Mesodermal cell (in vitro differentiated cells): ENCODE results near the gene TMEM178B.

Source experiments
- H3K27ac ChIP-seq: 2 replicates; pipeline ENCODE4 v1.7.0; 2013; ENCODE audit warnings: mild to moderate bottlenecking, low read depth, low read length, moderate library complexity; ENCODE audit not compliant: severe bottlenecking
- H3K36me3 ChIP-seq: 2 replicates; pipeline ENCODE4 v1.7.1; 2013; ENCODE audit warnings: mild to moderate bottlenecking, low read length, moderate library complexity; ENCODE audit not compliant: control insufficient read depth, insufficient read depth
- H3K4me1 ChIP-seq: one replicate; pipeline ENCODE4 v1.7.1; 2013; ENCODE audit warnings: mild to moderate bottlenecking, low read length; ENCODE audit not compliant: insufficient read depth, control insufficient read depth, poor library complexity, severe bottlenecking
- H3K4me3 ChIP-seq: 2 replicates; pipeline ENCODE4 v1.7.0; 2013; ENCODE audit warnings: low read length, control low read depth, mild to moderate bottlenecking; ENCODE audit not compliant: insufficient read depth, poor library complexity, severe bottlenecking; ENCODE audit errors: extremely low read depth
- H3K9me3 ChIP-seq: 2 replicates; pipeline ENCODE4 v1.7.1; 2013; ENCODE audit warnings: mild to moderate bottlenecking, low read length, moderate library complexity; ENCODE audit not compliant: control insufficient read depth
- WGBS, 2 experiments: methylation state at CpG; one replicate each; pipeline ENCODE4 v1.1.5; 2013; ENCODE audit warnings: missing lambda C conversion rate in 2 of 2; ENCODE audit not compliant: insufficient coverage in 2 of 2; 5-methylcytosine and 5-hydroxymethylcytosine counted together

Gene TMEM178B

DNA sequence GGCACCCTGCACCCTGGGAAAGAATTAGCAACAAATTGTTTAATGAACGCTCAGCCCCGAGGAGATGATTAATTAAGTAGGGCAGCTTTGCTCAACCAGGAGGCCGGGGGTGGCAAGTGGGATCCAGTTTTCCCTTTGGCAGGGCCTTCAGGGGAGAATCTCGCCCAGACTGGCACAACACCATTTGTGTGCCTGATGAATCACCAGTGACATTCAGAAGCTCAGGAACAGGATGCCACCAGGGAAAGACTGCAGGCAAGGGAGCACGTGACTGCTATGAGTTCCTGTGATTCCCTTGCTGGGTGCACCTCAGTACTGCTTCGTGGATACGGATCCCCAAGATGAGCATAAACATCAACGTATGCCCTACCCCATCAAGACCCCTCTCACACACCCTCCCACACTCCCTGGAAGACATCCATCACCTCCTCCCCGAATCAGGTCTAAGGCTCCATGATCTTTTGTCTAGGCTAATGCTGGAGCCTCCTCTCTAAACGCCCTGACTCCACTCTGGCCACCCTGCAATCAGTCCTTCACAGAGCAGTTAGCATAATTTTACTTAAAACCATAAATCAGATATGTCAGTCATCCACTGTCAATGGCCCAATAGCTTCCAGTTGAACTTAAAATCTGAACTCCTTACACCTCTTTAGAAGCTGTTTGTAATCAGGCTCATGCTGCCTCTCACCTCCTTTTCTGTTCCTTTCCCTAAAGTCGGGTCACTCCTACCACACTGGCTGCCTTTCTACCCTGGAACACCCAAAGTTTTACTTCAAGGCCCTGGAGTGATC, 368.2 kb downstream of the TMEM178B start:
- Histone ChIP-seq H3K9me3 (no peaks in the 10 kb centered on the region), H3K4me3 (no peak overlapping the region), H3K4me1 (no peaks in the 10 kb centered on the region), H3K27ac (no peak overlapping the region), H3K36me3 (no peaks in the 10 kb centered on the region)
- 86 to 89% methylated on average over 11 of the region's 11 CpGs for WGBS, 2 experiments

DNA sequence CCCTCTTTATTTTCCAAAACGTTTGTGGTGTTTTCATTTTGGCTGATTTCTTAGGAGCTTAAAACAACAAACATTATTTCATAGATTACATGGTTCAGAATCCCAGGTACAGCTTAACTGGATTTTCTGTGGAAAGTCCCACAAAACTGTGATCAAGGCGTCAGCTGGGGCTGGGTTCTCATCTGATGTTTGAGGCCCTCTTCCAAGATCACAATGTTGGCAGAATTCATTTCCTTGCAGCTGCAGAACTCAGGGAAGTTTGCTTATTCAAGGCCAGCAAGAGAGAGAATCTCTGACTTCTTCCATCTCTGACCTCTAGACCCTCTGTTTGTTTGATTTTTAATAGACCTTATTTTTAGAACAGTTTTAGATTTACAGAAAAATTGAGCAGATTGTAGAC, 368.9 kb downstream of the TMEM178B start:
- Histone ChIP-seq H3K4me1 (no peaks in the 10 kb centered on the region), H3K4me3 (no peak overlapping the region), H3K27ac (no peak overlapping the region), H3K36me3 (no peaks in the 10 kb centered on the region), H3K9me3 (no peaks in the 10 kb centered on the region)
- 70 to 100% methylated on average over 1 to 2 of the region's 2 CpGs for WGBS, 2 experiments

DNA sequence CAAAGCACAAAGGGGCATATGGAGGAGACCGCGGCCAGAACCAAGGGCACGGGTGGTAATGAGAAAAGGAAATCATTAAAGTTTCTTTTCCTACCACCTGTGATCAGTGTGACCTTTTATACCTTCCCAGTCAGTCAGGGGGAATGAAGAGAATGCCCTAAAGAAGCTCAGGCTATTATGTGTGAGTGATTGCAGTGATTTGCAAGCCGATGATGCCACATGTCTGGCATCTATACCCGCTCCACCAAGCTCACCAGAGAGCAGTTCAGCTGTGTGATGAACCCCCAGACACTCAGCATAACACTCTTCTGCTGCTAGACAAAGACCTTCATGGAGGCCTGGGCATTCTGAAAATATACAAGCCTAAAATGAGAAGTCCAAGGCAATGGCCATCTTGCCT, 371.1 kb downstream of the TMEM178B start:
- Histone ChIP-seq H3K4me1 (no peaks in the 10 kb centered on the region), H3K9me3 (no peaks in the 10 kb centered on the region), H3K27ac (no peak overlapping the region), H3K4me3 (no peak overlapping the region), H3K36me3 (no peaks in the 10 kb centered on the region)
- WGBS, 2 experiments, result 60 to 100% methylated on average over 1 of the region's 5 CpGs

DNA sequence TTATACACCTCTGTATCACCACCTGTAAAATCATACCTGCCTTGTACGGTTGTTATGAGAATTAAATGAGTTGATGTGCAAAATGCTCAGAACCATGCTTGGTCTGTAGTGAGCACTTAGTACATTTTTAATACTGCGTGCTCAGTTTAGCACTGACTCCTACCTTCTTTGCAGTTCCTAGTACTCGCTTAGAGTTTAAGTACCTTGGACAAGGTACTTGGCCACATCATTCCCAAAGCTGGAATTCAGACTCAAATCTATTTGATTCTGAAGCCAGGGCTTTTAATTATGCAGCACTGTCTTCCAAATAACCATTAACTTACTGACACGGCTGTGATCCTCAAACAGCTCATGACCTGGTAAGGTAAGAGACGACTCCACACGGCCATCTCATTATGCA, 377.4 kb downstream of the TMEM178B start:
- Histone ChIP-seq H3K36me3 (no peaks in the 10 kb centered on the region), H3K9me3 (no peaks in the 10 kb centered on the region), H3K4me3 (no peak overlapping the region), H3K27ac (no peak overlapping the region), H3K4me1 (no peaks in the 10 kb centered on the region)
- WGBS, 2 experiments, result 94 to 100% methylated on average over 3 of the region's 6 CpGs

DNA sequence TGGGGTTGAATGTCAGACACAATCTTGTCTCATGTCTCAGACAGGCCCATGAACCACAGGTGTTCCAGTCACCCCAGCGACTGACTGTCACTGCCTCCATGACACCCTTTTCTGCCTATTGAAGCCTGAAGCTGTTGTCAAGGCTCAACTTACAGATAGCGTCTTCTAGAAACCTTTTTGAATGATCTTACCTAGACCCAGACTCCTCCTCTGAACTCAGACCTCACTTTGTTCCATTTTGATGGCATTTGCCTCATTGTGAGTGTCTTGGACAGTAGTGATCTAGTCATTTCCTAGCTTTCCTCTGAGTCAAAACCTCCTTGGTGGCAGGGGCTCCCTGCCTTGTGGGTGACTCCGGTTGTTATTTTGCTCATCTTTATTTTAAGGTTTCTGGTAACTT, 379.0 kb downstream of the TMEM178B start:
- no peaks in the 10 kb centered on the region for H3K4me1 ChIP-seq
- 84 to 100% methylated on average over 2 to 3 of the region's 3 CpGs for WGBS, 2 experiments
- no peak overlapping the region for H3K27ac ChIP-seq
- no peak overlapping the region for H3K4me3 ChIP-seq
- no peaks in the 10 kb centered on the region for H3K36me3 ChIP-seq
- H3K9me3 ChIP-seq, result no peaks in the 10 kb centered on the region

DNA sequence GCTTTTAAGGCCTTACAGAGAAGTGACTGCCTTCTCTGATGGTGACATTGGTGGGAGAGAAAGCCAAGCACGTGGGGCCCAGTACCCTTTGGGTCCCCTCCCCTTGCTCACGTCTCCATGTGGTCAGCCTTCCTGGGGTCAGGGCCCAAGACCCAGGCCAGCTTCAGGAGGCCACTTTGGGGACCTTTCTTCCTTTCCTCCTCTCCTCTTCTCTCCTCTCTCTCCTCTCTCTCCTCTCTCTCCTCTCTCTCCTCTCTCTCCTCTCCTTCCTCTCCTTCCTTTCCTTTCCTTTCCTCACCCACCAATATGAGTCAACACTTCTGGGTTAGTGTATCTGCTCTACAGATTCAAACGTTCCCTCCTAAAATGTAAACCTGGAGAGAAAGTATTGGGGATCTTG, 380.5 kb downstream of the TMEM178B start:
- Histone ChIP-seq H3K9me3 (no peaks in the 10 kb centered on the region), H3K27ac (no peak overlapping the region), H3K4me3 (no peak overlapping the region), H3K4me1 (no peaks in the 10 kb centered on the region), H3K36me3 (no peaks in the 10 kb centered on the region)
- 86 to 100% methylated on average over 2 of the region's 3 CpGs for WGBS, 2 experiments

DNA sequence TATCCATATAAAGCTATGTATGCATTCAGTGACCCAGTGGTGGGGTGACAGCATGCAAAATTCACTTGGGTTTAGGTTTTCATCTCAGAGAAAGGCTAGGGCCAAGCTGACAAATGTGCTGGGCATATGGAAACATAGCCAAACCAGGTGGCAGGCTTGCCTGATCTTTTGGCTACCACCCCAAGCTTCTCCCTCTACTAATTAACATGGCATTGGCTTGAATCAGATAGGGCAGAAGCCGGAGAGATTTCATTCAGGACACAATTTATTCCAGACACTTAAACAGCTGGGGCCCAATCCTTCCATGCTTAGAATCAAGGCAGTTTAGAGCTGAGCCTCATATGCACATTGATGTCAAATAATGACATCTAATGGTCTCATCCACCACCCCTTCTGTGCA, 381.9 kb downstream of the TMEM178B start:
- Histone ChIP-seq H3K4me1 (no peaks in the 10 kb centered on the region), H3K4me3 (no peak overlapping the region), H3K36me3 (no peaks in the 10 kb centered on the region), H3K27ac (no peak overlapping the region), H3K9me3 (no peaks in the 10 kb centered on the region)
- 100% methylated on average over 1 of the region's 1 CpG; no CpG with 5 or more reads in 1 of the 2 experiments for WGBS, 2 experiments

DNA sequence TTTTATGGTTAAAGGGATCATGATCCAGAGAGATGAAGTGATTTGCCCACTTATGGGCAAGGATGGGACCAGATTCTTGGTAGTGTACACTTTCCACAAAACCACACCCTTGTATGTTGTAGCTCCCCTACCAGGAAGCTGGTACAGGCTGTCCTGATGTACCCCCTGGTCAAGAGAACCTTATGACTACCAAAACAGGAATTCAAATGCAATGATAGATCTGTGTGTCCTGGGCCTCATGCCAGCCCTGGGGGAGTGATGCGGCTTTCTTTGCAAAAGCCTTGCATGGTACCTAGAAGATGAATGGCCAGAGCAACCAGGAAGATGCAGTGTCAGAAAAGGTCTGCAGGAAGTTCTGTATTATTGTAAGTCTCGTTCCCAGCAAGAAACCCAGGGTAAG, 382.4 kb downstream of the TMEM178B start:
- H3K4me3 ChIP-seq, result no peak overlapping the region
- no peaks in the 10 kb centered on the region for H3K4me1 ChIP-seq
- 84 to 88% methylated on average over 2 of the region's 2 CpGs for WGBS, 2 experiments
- no peaks in the 10 kb centered on the region for H3K9me3 ChIP-seq
- no peak overlapping the region for H3K27ac ChIP-seq
- no peaks in the 10 kb centered on the region for H3K36me3 ChIP-seq

DNA sequence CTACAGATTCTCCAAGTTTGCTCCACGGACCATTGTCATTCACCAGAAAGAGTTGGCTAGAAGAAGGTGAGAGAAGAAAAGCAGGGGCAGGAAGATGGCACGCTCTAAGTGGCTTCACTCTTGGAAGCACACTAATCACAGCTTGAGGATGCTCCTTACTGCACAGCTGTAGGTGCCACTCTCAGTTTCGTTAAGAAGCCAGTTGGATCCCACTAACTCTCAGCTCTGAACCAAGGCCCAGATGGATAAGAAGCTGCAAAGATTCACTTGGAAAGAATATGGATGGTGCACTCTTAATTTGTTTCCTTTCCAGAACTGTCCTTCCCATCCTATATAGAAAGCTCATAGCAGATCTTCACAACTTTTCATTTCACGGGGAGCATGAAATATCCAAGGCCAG, 382.8 kb downstream of the TMEM178B start:
- H3K4me1 ChIP-seq, result no peaks in the 10 kb centered on the region
- whole genome bisulfite sequencing, 2 experiments, result 77 to 100% methylated on average over 2 to 3 of the region's 4 CpGs
- no peaks in the 10 kb centered on the region for H3K36me3 ChIP-seq
- no peaks in the 10 kb centered on the region for H3K9me3 ChIP-seq
- no peak overlapping the region for H3K4me3 ChIP-seq
- no peak overlapping the region for H3K27ac ChIP-seq

DNA sequence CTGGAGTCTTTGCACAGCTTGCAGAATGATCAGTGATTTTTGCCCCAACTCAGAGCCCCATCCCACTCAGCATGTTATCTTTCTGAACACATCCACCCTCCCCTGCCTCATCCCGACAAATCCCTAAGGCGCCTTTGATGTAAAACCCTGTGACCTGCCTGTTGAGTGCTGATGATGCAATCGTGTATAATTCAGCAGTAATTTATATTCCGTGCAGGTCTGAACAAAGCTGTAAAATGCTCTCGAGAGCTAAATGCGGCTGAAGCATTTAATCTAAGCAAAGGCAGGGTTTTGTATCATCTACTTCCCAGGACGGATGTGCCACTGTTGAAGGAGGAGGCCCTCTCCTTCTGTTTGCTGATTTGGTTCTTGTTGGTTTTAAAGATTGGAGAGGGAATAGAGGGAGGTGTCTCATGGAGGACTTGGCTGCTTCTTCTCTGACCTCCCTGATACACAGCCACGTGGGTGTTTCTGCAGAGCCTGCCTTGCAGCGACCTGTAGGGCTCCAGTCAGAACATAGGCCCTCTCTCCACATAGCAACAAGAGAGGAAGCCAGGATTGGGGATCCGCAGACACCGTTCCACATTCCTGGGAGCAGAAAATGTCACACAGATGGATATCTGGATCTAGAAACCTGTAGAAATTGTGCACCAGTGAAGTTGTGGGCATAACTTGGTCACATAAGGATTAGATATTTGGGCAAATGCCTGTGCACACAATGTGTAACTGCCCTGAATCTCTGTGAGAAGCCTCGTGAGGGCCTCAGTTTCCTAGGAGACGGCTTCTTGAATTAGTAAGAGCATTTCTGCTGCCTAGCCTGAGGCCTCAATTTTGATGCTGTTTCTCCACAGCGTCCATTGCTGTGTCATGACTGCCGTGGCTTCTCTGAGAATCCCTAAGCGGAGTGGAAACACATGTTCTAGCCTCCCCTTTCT, 387.2 kb downstream of the TMEM178B start:
- peaks cover 10% of the 10 kb centered on the region for H3K4me1 ChIP-seq
- H3K27ac ChIP-seq, result peak overlapping the region; percentile 24
- H3K36me3 ChIP-seq, result no peaks in the 10 kb centered on the region
- no peak overlapping the region for H3K4me3 ChIP-seq
- WGBS, 2 experiments, result 89% methylated on average over 12 to 16 of the region's 16 CpGs
- no peaks in the 10 kb centered on the region for H3K9me3 ChIP-seq

DNA sequence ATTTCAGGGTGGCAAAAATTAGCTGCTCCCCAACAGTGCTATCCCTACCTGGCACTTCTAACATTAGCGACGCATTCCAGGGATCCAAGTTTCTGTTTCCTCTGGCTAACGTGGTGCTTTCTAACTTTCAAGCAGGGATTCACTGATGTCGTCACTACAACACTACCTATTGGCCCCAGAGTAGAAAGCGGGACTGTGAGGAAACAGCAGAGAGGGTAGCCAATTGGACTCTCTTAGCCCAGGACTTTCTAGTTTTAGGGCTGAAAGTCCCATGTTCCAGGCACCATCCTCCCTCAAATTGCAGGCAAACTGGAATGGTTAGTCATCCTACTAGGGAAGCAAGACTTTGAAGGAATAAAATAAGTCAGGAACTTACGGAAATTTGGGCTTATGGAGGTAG, 388.1 kb downstream of the TMEM178B start:
- peaks cover 10% of the 10 kb centered on the region for H3K4me1 ChIP-seq
- WGBS, 2 experiments, result 85 to 88% methylated on average over 5 to 6 of the region's 6 CpGs
- H3K4me3 ChIP-seq, result no peak overlapping the region
- H3K36me3 ChIP-seq, result no peaks in the 10 kb centered on the region
- H3K27ac ChIP-seq, result no peak overlapping the region
- no peaks in the 10 kb centered on the region for H3K9me3 ChIP-seq
